NCI-H82 (cell line): Measurements from ENCODE around the gene KRTAP10-5.
"Not testable (repeated sequence)": the region's sequence is repeated elsewhere in the genome, so short reads cannot be mapped to it uniquely, and the experiment has no call there.

Source experiments
- DNase-seq: peaks from one replicate; lab custom pipeline; 2025; lab: John Stamatoyannopoulos, UW

Gene KRTAP10-5

GRCh38 chr21:44571844-44572782 lies 8.3 kb downstream of the KRTAP10-5 start:
- no peak for DNase-seq

- DNase-seq: no peak
Observed at GRCh38 chr21:44571296-44571695, 9.1 kb downstream of the KRTAP10-5 start.

- DNase-seq: no peak
Observed at GRCh38 chr21:44569861-44570517, 10.4 kb downstream of the KRTAP10-5 start.

GRCh38 chr21:44568667-44569556 lies 11.5 kb downstream of the KRTAP10-5 start:
- no peak for DNase-seq

GRCh38 chr21:44568261-44568660 lies 12.1 kb downstream of the KRTAP10-5 start:
- no peak for DNase-seq

- DNase-seq: no peak
Observed at GRCh38 chr21:44567481-44568171, 12.8 kb downstream of the KRTAP10-5 start.

- no peak for DNase-seq
Observed at GRCh38 chr21:44566403-44566802, 14.0 kb downstream of the KRTAP10-5 start.

- no peak for DNase-seq
Observed at GRCh38 chr21:44564886-44565598, 15.4 kb downstream of the KRTAP10-5 start.

- no peak for DNase-seq
Observed at GRCh38 chr21:44564099-44564498, 16.3 kb downstream of the KRTAP10-5 start.

- DNase-seq: no peak
Observed at GRCh38 chr21:44558695-44559094, 21.7 kb downstream of the KRTAP10-5 start, which contains the start of gene KRTAP10-3. Gene KRTAP10-3, minus strand, starts transcription at chr21:44558795. Its CDS starts 80 bp downstream, at chr21:44558715.

GRCh38 chr21:44558329-44558675 lies 22.1 kb downstream of the KRTAP10-5 start:
- not testable (repeated sequence) for DNase-seq

- DNase-seq: no peak
Observed at GRCh38 chr21:44557491-44558328, 22.7 kb downstream of the KRTAP10-5 start.

GRCh38 chr21:44556879-44557278 lies 23.5 kb downstream of the KRTAP10-5 start:
- no peak for DNase-seq

GRCh38 chr21:44555200-44555875 lies 25.1 kb downstream of the KRTAP10-5 start:
- no peak for DNase-seq

GRCh38 chr21:44552681-44553080 lies 27.7 kb downstream of the KRTAP10-5 start:
- no peak for DNase-seq

GRCh38 chr21:44552136-44552535 lies 28.3 kb downstream of the KRTAP10-5 start:
- DNase-seq: no peak

- no peak for DNase-seq
Observed at GRCh38 chr21:44551340-44551961, 29.0 kb downstream of the KRTAP10-5 start, which contains the start of gene KRTAP10-2. Gene KRTAP10-2, minus strand, starts transcription at chr21:44551505. Its CDS starts 47 bp downstream, at chr21:44551458.

GRCh38 chr21:44550807-44551206 lies 29.6 kb downstream of the KRTAP10-5 start:
- no peak for DNase-seq

- DNase-seq: not testable (repeated sequence)
Observed at GRCh38 chr21:44550285-44550684, 30.1 kb downstream of the KRTAP10-5 start.
